ENCODE measurements around the gene RELN.
"Not testable (repeated sequence)": the region's sequence is repeated elsewhere in the genome, so short reads cannot be mapped to it uniquely, and the experiment has no call there.

Gene RELN

GRCh38 chr7:103541947-103542346 is 447.5 kb downstream of the RELN start:
- no peak for DNase-seq

- DNase-seq: no peak
Measured at GRCh38 chr7:103541026-103541425, 448.4 kb downstream of the RELN start.

GRCh38 chr7:103540338-103540737 is 449.1 kb downstream of the RELN start:
- DNase-seq: no peak

- DNase-seq: no peak
Measured at GRCh38 chr7:103539875-103540274, 449.6 kb downstream of the RELN start.

- no peak for DNase-seq
Measured at GRCh38 chr7:103538964-103539709, 450.3 kb downstream of the RELN start.

- DNase-seq: no peak
Measured at GRCh38 chr7:103533761-103534160, 455.7 kb downstream of the RELN start.

- DNase-seq: no peak
Measured at GRCh38 chr7:103532955-103533354, 456.5 kb downstream of the RELN start.

- no peak for DNase-seq
Measured at GRCh38 chr7:103528152-103528551, 461.3 kb downstream of the RELN start.

GRCh38 chr7:103525937-103526336 is 463.5 kb downstream of the RELN start:
- no peak for DNase-seq

- no peak for DNase-seq
Measured at GRCh38 chr7:103524042-103524907, 465.2 kb downstream of the RELN start.

- DNase-seq: no peak
Measured at GRCh38 chr7:103521937-103522336, 467.5 kb downstream of the RELN start.

- DNase-seq: no peak
Measured at GRCh38 chr7:103504505-103505135, 484.8 kb downstream of the RELN start.

GRCh38 chr7:103501206-103501605 is 488.3 kb downstream of the RELN start:
- DNase-seq: no peak

GRCh38 chr7:103499976-103500375 is 489.5 kb downstream of the RELN start:
- DNase-seq: no peak

- DNase-seq: no peak
Measured at GRCh38 chr7:103487419-103487818, 502.0 kb downstream of the RELN start.

- DNase-seq: not testable (repeated sequence)
Measured at GRCh38 chr7:103486873-103487272, 502.6 kb downstream of the RELN start.

GRCh38 chr7:103480771-103481170 is 508.7 kb downstream of the RELN start:
- no peak for DNase-seq

- DNase-seq: no peak
Measured at GRCh38 chr7:103474956-103475355, 514.5 kb downstream of the RELN start.

- no peak for DNase-seq
Measured at GRCh38 chr7:103469095-103469948, 520.1 kb downstream of the RELN start.

- no peak for DNase-seq
Measured at GRCh38 chr7:103466814-103467213, 522.6 kb downstream of the RELN start.

- DNase-seq: no peak
Measured at GRCh38 chr7:103462358-103462757, 527.1 kb downstream of the RELN start.

- peak; percentile 88 for DNase-seq
Measured at GRCh38 chr7:103447073-103447960, 542.1 kb downstream of the RELN start.
